BJ (cell line): ENCODE data around the gene ZFP36L2. TPM values are rescaled to one million over a fixed set of nuclear protein-coding genes. Genes with fewer than 3 reads are reported as not detected.

Experiments
- CTCF ChIA-PET: fragments of 350-600 bp; formaldehyde crosslinking; extraction: SDS; loops from one replicate; lab custom pipeline; 2021; ENCODE audit warnings: antibody characterized with exemption, inconsistent platforms; lab: Yijun Ruan, JAX
- POLR2A ChIA-PET: fragments of 300-600 bp; sonication (Branson Sonifier 250); formaldehyde crosslinking; extraction: SDS; loops from one replicate; lab custom pipeline; 2021; ENCODE audit warnings: antibody characterized with exemption; lab: Charles Lee
- DNase-seq: peaks from one replicate; pipeline ENCODE4 v3.0.0-alpha.2; 2011; ENCODE audit warnings: low read depth
- H3K27me3 ChIP-seq: 2 replicates; pipeline ENCODE4 v1.6.0; 2011; ENCODE audit warnings: low read length; ENCODE audit not compliant: control insufficient read depth, insufficient read depth
- H3K36me3 ChIP-seq: 2 replicates; pipeline ENCODE4 v1.5.1; 2011; ENCODE audit warnings: low read length; ENCODE audit not compliant: control insufficient read depth, insufficient read depth
- H3K4me3 ChIP-seq: 2 replicates; pipeline ENCODE4 v1.5.1; 2011; ENCODE audit warnings: low read depth, mild to moderate bottlenecking, control low read depth, low read length
- CTCF ChIP-seq: IDR thresholded peaks from 2 replicates; pipeline ENCODE4 v1.5.1; 2011; ENCODE audit warnings: low read depth, mild to moderate bottlenecking, control low read depth, inconsistent platforms, low read length, moderate library complexity; ENCODE audit not compliant: insufficient read depth
- polyA plus RNA-seq: library from polyadenylated mRNA; depleted of rRNA; stranded (reverse); fragments of >200 nt; gene quantifications from 2 replicates; pipeline ENCODE4 v1.2.3, GENCODE V29; 2011

ZFP36L2 gene
- polyA plus RNA-seq, 1 experiment = 4.0 TPM

- TF ChIP-seq CTCF = no peak
- POLR2A ChIA-PET = no interaction called here
- DNase-seq = no peak
- CTCF ChIA-PET = no interaction called here
- Histone ChIP-seq H3K36me3 (no peaks in the 10 kb centered on the region), H3K4me3 (no peak overlapping the region), H3K27me3 (no peaks in the 10 kb centered on the region)
These were observed 33.1 kb upstream of the ZFP36L2 start for GRCh38 chr2:43259512-43259911.

DNA sequence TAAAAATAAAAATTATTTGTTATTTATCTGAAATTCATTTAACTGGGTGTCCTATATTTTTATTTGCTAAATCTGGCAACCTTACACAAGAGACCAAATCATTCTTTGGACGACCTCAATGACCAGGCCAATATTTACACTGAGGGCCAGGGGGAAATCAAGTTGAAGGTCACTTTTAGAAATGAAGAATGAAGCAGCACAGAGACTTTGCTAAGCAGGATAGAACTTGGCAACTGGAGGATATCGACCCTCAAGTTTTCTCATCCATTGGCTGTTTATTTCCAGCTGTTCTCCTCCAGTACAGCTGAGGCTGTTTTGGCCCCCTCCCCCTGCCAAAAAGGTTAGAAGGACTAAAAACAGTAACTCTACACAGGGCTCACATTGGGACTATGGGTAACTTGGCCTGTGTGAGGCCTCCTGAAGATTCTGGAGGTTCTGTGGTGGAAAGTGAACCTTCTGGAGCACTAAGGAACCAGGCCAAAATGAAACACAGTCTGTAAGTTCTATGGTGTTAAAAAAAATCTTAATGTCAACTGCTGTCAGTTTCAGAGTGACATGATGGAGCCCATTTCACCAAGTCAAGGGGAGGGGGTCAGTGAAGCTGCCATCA, 32.2 kb upstream of the ZFP36L2 start:
- H3K36me3 ChIP-seq = no peaks in the 10 kb centered on the region
- H3K27me3 ChIP-seq = no peaks in the 10 kb centered on the region
- no peak for DNase-seq
- no peak for TF ChIP-seq CTCF
- ChIA-PET POLR2A (no interaction called here), CTCF (no interaction called here)
- no peak overlapping the region for H3K4me3 ChIP-seq

DNA sequence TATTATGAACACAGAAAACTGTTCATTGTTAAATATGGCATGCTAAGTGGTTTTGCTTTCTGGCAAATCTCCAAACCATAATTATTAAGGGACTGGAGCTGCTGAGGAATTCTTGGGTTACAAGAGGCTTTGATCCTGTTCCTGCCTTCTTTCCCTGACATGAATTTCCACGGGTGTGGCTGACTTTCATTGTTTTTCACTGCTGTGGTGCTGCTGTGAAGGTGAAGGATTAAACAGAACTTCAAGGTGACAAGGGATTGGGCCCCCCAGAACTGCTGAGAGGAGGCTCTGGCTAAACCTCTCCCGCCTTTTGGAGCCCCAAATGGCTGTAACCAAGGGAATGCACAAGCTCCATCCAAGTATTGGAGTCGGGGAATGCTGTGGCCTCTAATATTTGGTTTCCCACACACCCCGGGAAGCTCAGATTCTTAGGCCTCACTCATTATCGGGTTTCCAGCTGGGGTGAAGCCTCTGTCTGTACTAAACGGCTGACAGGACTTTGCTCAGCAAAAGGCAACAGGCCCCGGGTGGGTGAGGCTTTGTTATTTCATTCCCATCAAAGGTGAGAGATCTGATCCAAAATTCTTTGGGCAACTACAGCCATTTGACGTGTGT, 29.0 kb upstream of the ZFP36L2 start:
- ChIA-PET CTCF (interaction anchor here (1.4 kb wide), 1 partner anchor 25 kb away, joined by 4 read pairs; no protein-coding TSS in a partner anchor), POLR2A (no interaction called here)
- Histone ChIP-seq H3K4me3 (no peak overlapping the region), H3K27me3 (no peaks in the 10 kb centered on the region), H3K36me3 (no peaks in the 10 kb centered on the region)
- no peak for TF ChIP-seq CTCF
- DNase-seq = no peak

GRCh38 chr2:43254331-43254730, 27.9 kb upstream of the ZFP36L2 start:
- ChIA-PET POLR2A (no interaction called here), CTCF (interaction anchor here (1.1 to 1.5 kb wide), 3 partner anchors 9 to 185 kb away, joined by 3 to 4 read pairs (median 3); no protein-coding TSS in a partner anchor)
- no peaks in the 10 kb centered on the region for H3K36me3 ChIP-seq
- H3K27me3 ChIP-seq = no peaks in the 10 kb centered on the region
- no peak for DNase-seq
- no peak overlapping the region for H3K4me3 ChIP-seq
- no peak for TF ChIP-seq CTCF

DNA sequence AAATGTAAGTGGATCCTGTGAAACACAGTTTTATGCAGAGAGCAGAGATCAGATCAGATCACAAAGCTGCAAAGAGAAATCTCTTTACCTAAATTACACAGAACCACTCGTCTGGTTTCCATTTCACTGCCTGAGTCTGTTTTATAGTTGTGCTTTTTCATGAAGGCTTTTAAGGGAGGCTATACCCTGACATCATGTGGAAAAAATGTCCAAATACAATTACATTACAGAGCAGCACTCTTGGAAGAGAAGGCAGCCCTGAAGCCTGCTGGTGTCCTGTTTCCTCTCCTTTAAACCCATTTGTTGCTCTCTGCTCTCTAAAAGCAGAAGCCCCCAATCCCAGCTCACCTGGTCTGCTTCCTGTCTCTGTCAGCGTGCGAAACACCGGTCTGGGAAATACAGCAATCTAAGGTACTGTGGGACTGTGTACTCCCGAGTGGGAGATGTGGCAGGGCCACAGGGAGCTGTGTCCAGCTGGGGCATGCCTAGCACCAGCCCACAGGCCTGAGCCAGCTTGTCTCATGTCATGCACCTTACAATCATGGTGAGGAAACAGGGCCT, 24.8 kb upstream of the ZFP36L2 start:
- no peak for TF ChIP-seq CTCF
- H3K4me3 ChIP-seq = no peak overlapping the region
- no peaks in the 10 kb centered on the region for H3K36me3 ChIP-seq
- peak; percentile 72 for DNase-seq
- ChIA-PET POLR2A (interaction anchor here (1.2 kb wide), 1 partner anchor 25 kb away, joined by 5 read pairs; the partner anchor contains the start of gene ZFP36L2), CTCF (interaction anchor here (0.6 to 1.0 kb wide), 2 partner anchors 22 to 423 kb away, joined by 3 to 4 read pairs; no protein-coding TSS in a partner anchor)
- no peaks in the 10 kb centered on the region for H3K27me3 ChIP-seq
